ENCODE measurements around the gene BCAS3.

- TF ChIP-seq POLR2A (IDR thresholded peaks at IDR 0.05): no peak
- TF ChIP-seq EP300 (IDR thresholded peaks at IDR 0.05): no peak
- TF ChIP-seq, protein P1, sequence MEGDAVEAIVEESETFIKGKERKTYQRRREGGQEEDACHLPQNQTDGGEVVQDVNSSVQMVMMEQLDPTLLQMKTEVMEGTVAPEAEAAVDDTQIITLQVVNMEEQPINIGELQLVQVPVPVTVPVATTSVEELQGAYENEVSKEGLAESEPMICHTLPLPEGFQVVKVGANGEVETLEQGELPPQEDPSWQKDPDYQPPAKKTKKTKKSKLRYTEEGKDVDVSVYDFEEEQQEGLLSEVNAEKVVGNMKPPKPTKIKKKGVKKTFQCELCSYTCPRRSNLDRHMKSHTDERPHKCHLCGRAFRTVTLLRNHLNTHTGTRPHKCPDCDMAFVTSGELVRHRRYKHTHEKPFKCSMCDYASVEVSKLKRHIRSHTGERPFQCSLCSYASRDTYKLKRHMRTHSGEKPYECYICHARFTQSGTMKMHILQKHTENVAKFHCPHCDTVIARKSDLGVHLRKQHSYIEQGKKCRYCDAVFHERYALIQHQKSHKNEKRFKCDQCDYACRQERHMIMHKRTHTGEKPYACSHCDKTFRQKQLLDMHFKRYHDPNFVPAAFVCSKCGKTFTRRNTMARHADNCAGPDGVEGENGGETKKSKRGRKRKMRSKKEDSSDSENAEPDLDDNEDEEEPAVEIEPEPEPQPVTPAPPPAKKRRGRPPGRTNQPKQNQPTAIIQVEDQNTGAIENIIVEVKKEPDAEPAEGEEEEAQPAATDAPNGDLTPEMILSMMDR (IDR thresholded peaks at IDR 0.05): no peak
Measured at GRCh38 chr17:61422116-61422799, 744.6 kb downstream of the BCAS3 start.
